NCI-H1105 (cell line): ENCODE measurements around the gene GLTPD2.
A peak's percentile ranks its signal among the peaks of the same experiment; 100 is the strongest.
"Not testable (repeated sequence)": the region's sequence is repeated elsewhere in the genome, so short reads cannot be mapped to it uniquely, and the experiment has no call there.

Experiments used
- DNase-seq: peaks from one replicate; lab custom pipeline; 2025; lab: John Stamatoyannopoulos, UW

The GLTPD2 gene

DNA sequence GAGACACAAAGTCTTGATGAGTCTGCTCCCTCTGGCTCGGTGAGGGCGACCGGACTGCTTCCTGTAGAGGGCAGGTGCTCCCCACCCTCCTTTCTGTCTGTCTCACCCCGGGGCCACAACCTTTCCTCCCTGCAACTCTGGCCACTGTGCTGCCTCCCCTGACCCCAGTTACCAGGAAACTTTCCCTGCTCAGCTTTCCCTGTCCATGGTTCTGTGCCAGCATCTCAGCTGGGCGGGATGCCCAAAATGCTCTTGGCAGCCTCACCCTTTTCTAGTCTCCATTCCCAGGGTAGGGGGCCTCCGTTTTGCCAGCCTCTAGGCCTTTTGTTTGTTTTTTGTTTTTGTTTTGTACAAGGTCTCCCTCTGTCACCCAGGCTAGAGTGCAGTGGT lies 19.6 kb downstream of the GLTPD2 start:
- no peak for DNase-seq

DNA sequence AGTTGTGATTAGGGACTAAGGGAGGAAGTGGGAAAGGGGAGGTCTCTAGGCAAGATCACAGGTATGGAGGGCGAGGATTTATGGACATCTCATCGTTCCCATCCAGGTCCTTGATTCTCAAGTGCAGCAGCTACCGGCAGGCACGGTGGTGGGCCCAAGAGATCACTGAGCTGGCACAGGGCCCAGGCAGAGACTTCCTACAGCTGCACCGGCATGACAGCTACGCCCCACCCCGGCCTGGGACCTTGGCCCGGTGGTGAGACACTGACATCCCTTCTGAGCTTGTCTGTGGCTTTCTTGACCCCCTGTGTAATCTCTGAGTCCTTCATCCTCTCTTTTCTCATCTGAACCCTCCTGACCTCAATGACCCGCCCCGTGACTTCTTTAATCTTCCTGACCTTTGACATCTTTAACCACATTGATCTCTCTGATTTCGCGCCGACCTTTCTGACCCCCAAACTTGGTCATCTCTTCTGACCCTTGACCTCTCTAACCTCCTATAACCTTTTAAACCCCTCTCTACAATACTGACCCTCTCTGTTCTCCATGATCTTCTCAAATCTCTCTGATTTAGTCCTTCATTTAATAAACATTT lies 22.0 kb downstream of the GLTPD2 start:
- DNase-seq, result no peak

DNA sequence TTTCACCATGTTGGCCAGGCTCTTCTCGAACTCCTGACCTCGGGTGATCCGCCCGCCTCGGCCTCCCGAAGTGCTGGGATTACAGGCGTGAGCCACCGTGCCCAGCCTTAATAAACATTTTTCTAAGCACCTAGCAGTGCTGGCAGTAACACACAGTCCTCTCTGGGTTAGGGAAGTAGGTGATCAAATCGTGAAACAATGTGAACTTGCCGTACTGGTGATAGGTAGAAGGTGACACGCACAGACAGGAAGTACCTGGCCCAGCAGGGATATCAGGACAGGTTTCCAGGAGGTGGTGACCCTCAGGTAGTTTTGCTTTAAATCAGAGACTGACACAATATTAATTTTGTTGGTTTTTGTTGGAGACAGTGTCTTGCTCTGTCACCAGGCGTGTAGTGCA lies 22.7 kb downstream of the GLTPD2 start:
- no peak for DNase-seq

- DNase-seq, result no peak
These were observed 23.9 kb downstream of the GLTPD2 start for GRCh38 chr17:4812690-4813089.

DNA sequence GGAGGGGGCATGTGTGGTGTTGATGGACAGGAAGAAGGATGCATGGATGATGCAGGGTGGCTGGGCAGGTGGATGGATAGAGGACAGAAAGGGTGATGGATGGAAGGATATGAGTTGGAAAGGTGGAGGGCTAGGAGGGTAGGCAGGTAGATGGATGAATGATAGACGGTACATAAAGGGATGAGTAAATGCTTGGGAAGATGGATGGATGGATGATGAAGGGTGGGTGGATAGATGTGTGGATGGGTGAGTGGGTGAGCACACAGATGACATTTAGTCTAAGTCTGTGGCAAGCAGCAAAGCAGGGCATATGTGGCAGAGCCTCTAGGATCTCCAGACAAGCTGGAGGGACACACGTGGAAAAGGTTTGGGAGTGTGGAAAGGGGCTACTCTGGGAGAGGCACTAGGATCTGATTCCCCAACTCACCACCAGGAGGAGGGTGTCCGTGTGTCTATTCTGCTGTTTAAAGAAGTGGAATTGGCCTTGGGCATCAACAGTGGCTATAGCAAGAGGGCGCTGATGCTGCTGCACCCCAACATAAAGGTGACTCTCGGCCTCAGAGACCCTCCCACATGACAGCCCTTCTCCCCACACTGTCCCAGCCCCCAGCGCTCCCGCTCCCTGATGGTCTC lies 26.4 kb downstream of the GLTPD2 start:
- no peak for DNase-seq

DNA sequence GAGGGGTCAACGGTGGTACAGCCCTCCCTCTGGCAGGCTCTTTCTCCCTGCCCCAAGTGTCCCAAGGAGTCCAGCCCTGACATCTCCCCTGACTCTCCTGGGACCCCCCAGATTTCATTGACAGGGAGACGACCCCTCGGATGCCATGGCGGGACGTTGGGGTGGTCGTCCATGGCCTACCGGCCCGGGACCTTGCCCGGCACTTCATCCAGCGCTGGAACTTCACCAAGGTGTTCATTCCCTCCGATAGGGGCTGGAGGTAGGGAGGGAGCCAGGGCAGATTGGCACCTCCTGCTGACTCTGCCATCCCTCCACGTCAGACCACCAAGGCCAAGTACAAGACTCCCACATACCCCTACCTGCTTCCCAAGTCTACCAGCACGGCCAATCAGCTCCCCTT lies 28.1 kb downstream of the GLTPD2 start:
- DNase-seq, result no peak

- DNase-seq, result no peak
These were observed 29.5 kb downstream of the GLTPD2 start for GRCh38 chr17:4818276-4818675.

- no peak for DNase-seq
These were observed 34.1 kb downstream of the GLTPD2 start for GRCh38 chr17:4822835-4823234.

GRCh38 chr17:4823373-4824089 lies 34.8 kb downstream of the GLTPD2 start:
- no peak for DNase-seq

DNA sequence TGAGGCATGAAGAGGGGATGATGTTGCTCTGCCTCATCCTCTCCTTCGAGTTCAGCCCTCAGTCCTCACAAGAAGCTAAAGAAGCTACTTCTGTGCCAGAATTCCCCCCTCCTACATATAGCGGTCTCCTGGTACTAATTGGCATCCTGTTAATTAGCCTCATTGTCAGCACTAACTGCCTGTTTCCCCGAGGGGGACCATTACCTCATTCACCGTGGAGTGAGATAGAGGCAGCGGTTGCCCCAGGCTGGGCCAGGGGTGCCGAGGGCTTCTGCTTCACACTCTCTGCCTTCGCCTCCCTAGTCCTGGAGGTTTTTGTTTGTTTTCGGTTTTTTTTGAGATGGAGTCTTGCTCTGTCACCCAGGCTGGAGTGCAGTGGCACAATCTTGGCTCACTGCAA lies 38.6 kb downstream of the GLTPD2 start:
- no peak for DNase-seq

DNA sequence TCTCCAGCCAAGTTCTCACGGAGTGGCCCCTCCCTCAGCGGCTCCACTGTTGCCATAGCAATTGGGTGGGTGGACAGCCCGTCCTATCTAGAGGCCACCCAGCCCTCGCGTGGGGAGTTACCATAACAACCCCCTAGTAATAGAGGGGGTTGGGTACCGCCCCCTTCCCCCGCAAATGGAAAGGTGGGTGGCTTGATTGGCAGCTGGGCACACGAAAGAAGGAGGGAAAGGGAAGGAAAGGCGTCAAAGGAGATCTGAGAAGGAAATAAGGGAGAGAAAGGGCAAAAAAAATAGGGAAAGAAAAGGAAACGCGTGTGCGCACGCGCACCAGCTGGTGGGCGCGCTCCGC lies 44.0 kb downstream of the GLTPD2 start:
- not testable (repeated sequence) for DNase-seq

GRCh38 chr17:4833178-4833940 lies 44.6 kb downstream of the GLTPD2 start, which contains the start of gene MINK1:
TSS of gene MINK1 (plus strand) at chr17:4833340. CDS start at chr17:4833584, 244 bp downstream.
- peak; percentile 89 for DNase-seq

DNA sequence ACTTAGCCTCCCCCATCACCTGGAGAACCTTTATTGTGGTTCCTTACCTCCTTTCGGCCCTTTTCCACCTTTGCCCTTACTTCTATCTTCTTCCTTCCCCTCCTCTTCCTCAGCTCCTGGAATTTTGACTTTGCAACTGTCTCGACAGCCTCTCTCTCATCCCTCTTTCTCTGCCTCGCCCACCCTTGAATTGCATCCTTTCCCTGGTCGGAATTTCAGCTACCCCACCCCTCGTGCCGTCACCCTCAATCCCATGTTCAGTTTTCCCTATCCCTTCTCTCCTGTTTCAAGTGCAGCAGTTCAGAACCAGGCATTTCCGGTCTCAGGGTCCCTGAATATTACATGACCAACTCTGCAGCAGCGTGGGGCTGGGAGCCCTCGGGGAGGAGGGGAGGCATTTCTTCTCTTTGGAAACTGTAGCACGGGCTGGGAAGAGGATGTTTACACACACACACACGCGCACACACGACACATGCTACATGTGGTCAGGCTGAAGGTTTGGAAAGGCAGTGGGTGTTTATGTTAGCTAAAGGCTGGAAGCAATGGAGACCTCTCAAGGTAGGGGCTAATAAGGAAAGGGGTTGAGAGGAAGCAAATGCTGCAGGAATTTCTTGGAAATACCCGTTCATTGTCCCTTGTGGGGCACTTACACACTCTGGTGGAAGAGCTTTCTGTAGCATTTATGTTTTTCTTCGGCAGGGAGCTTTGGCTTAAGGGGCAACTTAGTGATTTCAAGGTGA lies 45.3 kb downstream of the GLTPD2 start:
- DNase-seq, result no peak

DNA sequence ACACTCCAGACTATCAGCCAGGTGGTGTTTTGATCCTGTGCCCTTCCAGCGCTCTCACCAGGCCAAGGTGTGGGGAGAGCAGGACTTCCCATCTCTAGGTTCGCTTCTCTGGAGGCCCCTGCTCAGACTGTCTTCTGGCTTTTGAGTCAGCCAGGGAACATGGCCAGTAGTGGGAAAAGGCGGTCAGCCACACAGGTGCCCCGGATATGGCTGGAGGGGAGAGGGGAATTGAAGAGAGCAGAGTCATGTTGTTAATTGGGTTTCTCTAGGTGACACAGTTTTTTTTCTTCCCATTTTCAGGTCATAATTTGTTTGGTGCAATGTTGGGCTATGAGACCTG lies 45.9 kb downstream of the GLTPD2 start:
- no peak for DNase-seq

GRCh38 chr17:4836221-4836620 lies 47.5 kb downstream of the GLTPD2 start:
- no peak for DNase-seq

DNA sequence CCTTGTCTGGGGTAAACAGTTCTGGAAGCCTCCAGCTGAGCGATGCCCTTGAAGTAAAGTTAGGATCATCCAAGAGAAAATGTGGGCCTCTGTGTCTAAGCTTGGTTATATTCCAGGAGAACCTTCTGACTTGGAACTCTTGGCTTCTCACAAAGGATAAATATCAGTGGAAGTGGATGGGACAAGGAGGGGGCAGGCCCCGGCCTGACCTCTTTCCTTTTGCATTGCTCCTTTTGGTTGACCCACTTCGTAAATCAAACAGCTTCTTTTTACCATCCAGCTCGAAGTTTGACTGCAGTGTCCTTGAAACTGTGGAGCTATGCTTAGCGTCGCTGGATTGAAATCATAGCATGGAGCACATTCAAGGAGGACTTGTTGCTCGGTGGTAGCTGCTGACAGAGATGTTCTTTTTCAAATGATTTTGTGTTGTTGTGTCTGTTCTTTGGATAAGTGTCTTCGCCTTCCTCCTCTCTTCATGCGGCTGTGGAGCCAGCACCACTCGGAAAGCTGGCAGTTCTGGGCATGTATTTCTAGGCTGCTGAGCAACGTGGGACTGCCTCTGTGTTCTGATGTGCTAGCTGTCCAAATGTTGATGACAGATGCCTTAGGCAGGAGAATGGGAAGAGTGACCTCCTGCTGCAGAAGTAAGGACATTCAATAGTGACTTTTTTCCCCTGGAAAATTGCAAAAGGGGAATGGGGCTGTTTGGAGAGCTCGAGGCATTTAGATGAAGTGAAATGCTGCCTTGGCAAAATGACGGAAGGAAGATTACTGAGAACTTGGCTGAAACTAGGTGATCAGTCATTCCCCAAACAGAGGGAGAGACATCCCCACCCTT lies 48.9 kb downstream of the GLTPD2 start:
- no peak for DNase-seq

DNA sequence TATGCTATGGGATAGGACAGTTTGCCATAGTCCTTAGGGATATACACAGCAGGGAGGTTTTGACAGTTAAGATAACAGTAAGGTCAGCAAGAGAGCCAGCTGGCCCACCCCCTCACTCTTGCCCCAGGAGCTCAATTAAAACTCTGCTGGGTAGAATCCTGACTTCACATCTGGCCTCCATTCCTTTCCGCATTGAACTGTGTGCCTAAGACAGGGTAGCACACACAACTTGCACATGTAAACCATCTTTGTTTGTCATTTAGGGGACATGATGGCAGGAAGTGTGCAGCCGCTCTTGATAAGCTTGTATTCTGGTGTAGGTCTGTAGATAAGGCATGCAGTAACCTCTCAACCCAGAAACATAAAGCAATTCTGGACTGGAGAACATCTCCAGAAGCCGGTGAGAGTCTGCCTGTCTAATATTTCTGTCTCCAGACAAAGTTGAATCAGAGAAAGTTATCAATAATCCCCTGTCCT lies 49.6 kb downstream of the GLTPD2 start:
- DNase-seq, result no peak

DNA sequence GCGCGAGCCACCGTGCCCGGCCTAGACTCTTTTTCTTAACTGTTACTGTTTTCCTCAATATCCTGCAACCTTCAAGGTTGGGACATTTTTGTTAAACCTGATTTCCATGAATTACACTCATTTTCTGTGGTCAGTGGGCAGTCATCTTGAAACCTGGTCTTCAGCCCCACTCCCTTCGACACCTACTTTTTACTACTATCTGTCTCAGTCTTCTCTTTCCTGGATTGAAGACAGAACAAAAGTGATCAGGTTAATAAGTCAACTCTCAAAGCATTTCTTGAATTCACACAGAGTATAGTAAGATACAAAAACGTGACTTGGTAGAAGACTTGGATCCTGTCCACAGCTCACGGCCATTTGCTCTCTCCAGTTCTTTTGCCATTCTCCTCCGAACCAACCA lies 50.5 kb downstream of the GLTPD2 start:
- DNase-seq, result no peak
